Caco-2 (cell line): ENCODE results near the gene MTO1. TPM values are rescaled to one million over a fixed set of nuclear protein-coding genes. Genes with fewer than 3 reads are reported as not detected.

Source experiments
- BruUV-seq: library from RNA; stranded (reverse); fragments of 400-500 nt; replicated peaks from 2 replicates; lab custom pipeline; 2021; lab: Mats Ljungman, UMichigan
- CTCF ChIA-PET: fragments of 300-600 bp; sonication (Branson Sonifier 250); formaldehyde crosslinking; loops from one replicate; lab custom pipeline; 2022; ENCODE audit warnings: antibody characterized with exemption; lab: Charles Lee
- POLR2A ChIA-PET: fragments of 300-600 bp; sonication (Branson Sonifier 250); formaldehyde crosslinking; loops from one replicate; lab custom pipeline; 2022; ENCODE audit warnings: antibody characterized with exemption; lab: Charles Lee
- DNase-seq, 2 experiments: peaks; one replicate each; pipeline versions ENCODE4 v3.0.0 to v3.0.0-alpha.2; 2020 to 2022
- H3K27me3 ChIP-seq: replicated peaks from 2 replicates; pipeline ENCODE4 v1.6.0; 2011; ENCODE audit warnings: low read length; ENCODE audit not compliant: control insufficient read depth, insufficient read depth
- H3K36me3 ChIP-seq: 2 replicates; pipeline ENCODE4 v1.5.1; 2011; ENCODE audit warnings: low read length; ENCODE audit not compliant: control insufficient read depth, insufficient read depth
- H3K4me1 ChIP-seq: fragments of 250-450 bp; sonication (Bioruptor Pico); 2 replicates; pipeline ENCODE4 v1.5.1; 2020; ENCODE audit warnings: mild to moderate bottlenecking
- H3K4me3 ChIP-seq: 2 replicates; pipeline ENCODE4 v1.5.1; 2011; ENCODE audit warnings: low read depth, mild to moderate bottlenecking, control low read depth, low read length
- H3K9me3 ChIP-seq: fragments of 250-450 bp; sonication (Bioruptor Pico); 2 replicates; pipeline ENCODE4 v1.5.1; 2020; ENCODE audit warnings: mild to moderate bottlenecking, moderate library complexity
- H3K27ac Mint-ChIP-seq: one replicate; pipeline ENCODE4 v1.8.0; 2022; ENCODE audit warnings: mixed read lengths; ENCODE audit not compliant: unreplicated experiment
- H3K27me3 Mint-ChIP-seq: one replicate; pipeline ENCODE4 v1.8.0; 2022; ENCODE audit warnings: mixed read lengths; ENCODE audit not compliant: insufficient read depth, unreplicated experiment
- H3K36me3 Mint-ChIP-seq: one replicate; pipeline ENCODE4 v1.8.0; 2022; ENCODE audit warnings: mild to moderate bottlenecking, mixed read lengths; ENCODE audit not compliant: insufficient read depth, unreplicated experiment
- H3K4me1 Mint-ChIP-seq: one replicate; pipeline ENCODE4 v1.8.0; 2022; ENCODE audit warnings: low read depth, mixed read lengths; ENCODE audit not compliant: unreplicated experiment
- H3K4me3 Mint-ChIP-seq: one replicate; pipeline ENCODE4 v1.8.0; 2022; ENCODE audit warnings: mild to moderate bottlenecking, moderate library complexity, mixed read lengths; ENCODE audit not compliant: unreplicated experiment
- H3K9me3 Mint-ChIP-seq: one replicate; pipeline ENCODE4 v1.8.0; 2022; ENCODE audit warnings: mixed read lengths; ENCODE audit not compliant: unreplicated experiment
- CTCF ChIP-seq, 2 experiments: fragments of 200-600 bp in 1 of 2; IDR thresholded peaks; 1 replicate in 1 of 2; 2 replicates in 1 of 2; pipeline versions ENCODE4 v1.5.1 to v1.8.0; 2011 to 2022; ENCODE audit warnings: antibody characterized with exemption in 1 of 2, control low read depth in 1 of 2, inconsistent platforms in 1 of 2, low read depth in 1 of 2, low read length in 1 of 2, mild to moderate bottlenecking in 1 of 2, moderate library complexity in 1 of 2; ENCODE audit not compliant: insufficient read depth in 1 of 2, severe bottlenecking in 1 of 2, unreplicated experiment in 1 of 2
- intact Hi-C: fragments of 100-400 bp; cut with micrococcal nuclease; formaldehyde crosslinking; loops from one replicate; pipeline ENCODE4 v1.10.0; 2022; ENCODE audit not compliant: unreplicated experiment
- total RNA-seq: library from RNA; stranded (reverse); gene quantifications from 2 replicates; pipeline ENCODE4 v1.2.3, GENCODE V29; 2022

MTO1 gene
- total RNA-seq, 1 experiment from 2014 or later, result 28.7 TPM

- intact Hi-C loops, result no loop called here
- ChIA-PET POLR2A (interaction anchor here (0.6 kb wide), 1 partner anchor 225 kb away, joined by 4 read pairs; no protein-coding TSS in a partner anchor), CTCF (no interaction called here)
- no peak for DNase-seq
- H3K4me1 Mint-ChIP-seq, result no peaks in the 10 kb centered on the region
- H3K9me3 Mint-ChIP-seq, result no peaks in the 10 kb centered on the region
- no peaks in the 10 kb centered on the region for H3K27me3 Mint-ChIP-seq
- BruUV-seq, result no TSS peak
- H3K4me3 Mint-ChIP-seq, result no peak overlapping the region
- no peak overlapping the region for H3K27ac Mint-ChIP-seq
- H3K27me3 ChIP-seq, result no peaks in the 10 kb centered on the region
- no peaks in the 10 kb centered on the region for H3K4me1 ChIP-seq
- no peaks in the 10 kb centered on the region for H3K9me3 ChIP-seq
- no peaks in the 10 kb centered on the region; the same call in none of the 2 replicates for H3K36me3 ChIP-seq
- H3K4me3 ChIP-seq, result no peak overlapping the region
- H3K36me3 Mint-ChIP-seq, result peaks cover 44% of the 10 kb centered on the region
- no peak for TF ChIP-seq CTCF (IDR thresholded peaks at IDR 0.05; ENCODE audit: insufficient read depth in 1 of 2, low read depth in 1 of 2, low read length in 1 of 2, severe bottlenecking in 1 of 2, unreplicated experiment in 1 of 2)
Observed at GRCh38 chr6:73491377-73491776, 29.8 kb downstream of the MTO1 start.

DNA sequence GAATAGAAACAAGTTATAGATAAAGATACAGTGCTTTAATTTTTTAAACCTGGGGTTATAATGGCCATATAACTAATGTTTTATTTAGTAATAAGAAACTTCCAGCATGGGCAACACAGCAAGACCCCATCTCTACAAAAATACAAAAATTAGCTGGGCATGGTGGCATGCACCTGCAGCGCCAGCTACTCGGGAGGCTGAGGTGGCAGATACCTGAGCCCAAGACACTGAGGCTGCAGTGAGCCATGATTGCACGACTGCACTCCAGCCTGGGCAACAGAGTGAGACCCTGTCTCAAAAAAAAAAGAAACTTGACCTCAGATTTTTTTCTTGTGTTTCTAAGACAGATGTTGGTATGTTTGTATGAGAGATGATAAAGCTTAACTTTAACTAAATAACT is 36.4 kb downstream of the MTO1 start:
- H3K27me3 ChIP-seq, result no peaks in the 10 kb centered on the region
- Mint-ChIP-seq H3K27ac (no peak overlapping the region), H3K4me1 (no peaks in the 10 kb centered on the region), H3K36me3 (peaks cover 34% of the 10 kb centered on the region), H3K27me3 (no peaks in the 10 kb centered on the region), H3K4me3 (no peak overlapping the region), H3K9me3 (no peaks in the 10 kb centered on the region)
- H3K36me3 ChIP-seq, result no peaks in the 10 kb centered on the region; the same call in 1 of the 2 replicates
- intact Hi-C loops, result no loop called here
- BruUV-seq, result no TSS peak
- CTCF ChIA-PET, result no interaction called here
- POLR2A ChIA-PET, result no interaction called here
- H3K9me3 ChIP-seq, result no peaks in the 10 kb centered on the region
- no peak overlapping the region for H3K4me3 ChIP-seq
- DNase-seq, result no peak
- TF ChIP-seq CTCF (IDR thresholded peaks at IDR 0.05; ENCODE audit: insufficient read depth in 1 of 2, low read depth in 1 of 2, low read length in 1 of 2, severe bottlenecking in 1 of 2, unreplicated experiment in 1 of 2), result no peak
- no peaks in the 10 kb centered on the region for H3K4me1 ChIP-seq

GRCh38 chr6:73503027-73503772 is 41.7 kb downstream of the MTO1 start:
- CTCF ChIA-PET, result no interaction called here
- Mint-ChIP-seq H3K27me3 (no peaks in the 10 kb centered on the region), H3K9me3 (no peaks in the 10 kb centered on the region), H3K27ac (no peak overlapping the region), H3K4me3 (no peak overlapping the region), H3K4me1 (no peaks in the 10 kb centered on the region), H3K36me3 (peaks cover 41% of the 10 kb centered on the region)
- no peak overlapping the region for H3K4me3 ChIP-seq
- no peaks in the 10 kb centered on the region for H3K4me1 ChIP-seq
- TF ChIP-seq CTCF (IDR thresholded peaks at IDR 0.05; ENCODE audit: insufficient read depth in 1 of 2, low read depth in 1 of 2, low read length in 1 of 2, severe bottlenecking in 1 of 2, unreplicated experiment in 1 of 2), result no peak
- H3K9me3 ChIP-seq, result peaks cover 3% of the 10 kb centered on the region; the same call in 1 of the 2 replicates
- no peaks in the 10 kb centered on the region for H3K27me3 ChIP-seq
- H3K36me3 ChIP-seq, result no peaks in the 10 kb centered on the region; the same call in 1 of the 2 replicates
- intact Hi-C loops, result no loop called here
- POLR2A ChIA-PET, result no interaction called here
- no peak for DNase-seq
- no TSS peak for BruUV-seq
